Fibroblast of mammary gland (primary cell): ENCODE results near the gene SLC44A5.

Source experiments
- DNase-seq: peaks from one replicate; pipeline ENCODE4 v3.0.0-alpha.2; 2010; ENCODE audit warnings: low read depth
- H3K4me3 ChIP-seq: 2 replicates; pipeline ENCODE4 v1.5.1; 2011; ENCODE audit warnings: low read depth, mild to moderate bottlenecking, low read length, moderate library complexity; ENCODE audit not compliant: control insufficient read depth
- CTCF ChIP-seq: conservative IDR thresholded peaks from 2 replicates; pipeline ENCODE4 v1.5.1; 2011; ENCODE audit warnings: low read depth, low read length, inconsistent platforms; ENCODE audit not compliant: control insufficient read depth, insufficient read depth

SLC44A5 gene

GRCh38 chr1:75514270-75514669 is 96.6 kb downstream of the SLC44A5 start:
- H3K4me3 ChIP-seq: no peak overlapping the region
- TF ChIP-seq CTCF: no peak
- DNase-seq: no peak

GRCh38 chr1:75506976-75507375 is 103.9 kb downstream of the SLC44A5 start:
- no peak for TF ChIP-seq CTCF
- no peak overlapping the region for H3K4me3 ChIP-seq
- no peak for DNase-seq

GRCh38 chr1:75503221-75503974 is 107.5 kb downstream of the SLC44A5 start:
- no peak for DNase-seq
- no peak overlapping the region for H3K4me3 ChIP-seq
- TF ChIP-seq CTCF: no peak

GRCh38 chr1:75502776-75503175 is 108.1 kb downstream of the SLC44A5 start:
- TF ChIP-seq CTCF: no peak
- H3K4me3 ChIP-seq: no peak overlapping the region
- DNase-seq: no peak

GRCh38 chr1:75501577-75502295 is 109.2 kb downstream of the SLC44A5 start:
- H3K4me3 ChIP-seq: no peak overlapping the region
- no peak for TF ChIP-seq CTCF
- no peak for DNase-seq

- DNase-seq: no peak
- H3K4me3 ChIP-seq: no peak overlapping the region
- TF ChIP-seq CTCF: no peak
Measured at GRCh38 chr1:75492011-75492410, 118.9 kb downstream of the SLC44A5 start.
